GM18907 (cell line): ENCODE measurements around the gene BIK.
A peak's percentile ranks its signal among the peaks of the same experiment; 100 is the strongest.
"Not testable (repeated sequence)": the region's sequence is repeated elsewhere in the genome, so short reads cannot be mapped to it uniquely, and the experiment has no call there.

Experiments
- ATAC-seq: cut with Tn5 transposase; IDR thresholded peaks from one replicate; pipeline ENCODE4 v1.9.1; 2021; ENCODE audit warnings: mild to moderate bottlenecking, moderate library complexity; ENCODE audit not compliant: unreplicated experiment

BIK gene

GRCh38 chr22:43134553-43134952 lies 24.0 kb downstream of the BIK start:
- ATAC-seq, result no peak

- ATAC-seq, result no peak
These were observed 25.0 kb downstream of the BIK start for GRCh38 chr22:43135565-43135964.

- no peak for ATAC-seq
These were observed 25.7 kb downstream of the BIK start for GRCh38 chr22:43136255-43136654.

GRCh38 chr22:43136801-43137200 lies 26.3 kb downstream of the BIK start:
- no peak for ATAC-seq

GRCh38 chr22:43142880-43143562 lies 32.5 kb downstream of the BIK start, which contains the start of gene MCAT:
Gene MCAT, minus strand, starts transcription at chr22:43143398. Its CDS starts 50 bp downstream, at chr22:43143348.
- ATAC-seq, result peak; percentile 83

- no peak for ATAC-seq
These were observed 34.4 kb downstream of the BIK start for GRCh38 chr22:43144949-43145348.

GRCh38 chr22:43145371-43145770 lies 34.8 kb downstream of the BIK start:
- ATAC-seq, result not testable (repeated sequence)

- not testable (repeated sequence) for ATAC-seq
These were observed 35.8 kb downstream of the BIK start for GRCh38 chr22:43146332-43146731.

GRCh38 chr22:43147821-43148220 lies 37.3 kb downstream of the BIK start:
- ATAC-seq, result no peak

- no peak for ATAC-seq
These were observed 38.0 kb downstream of the BIK start for GRCh38 chr22:43148581-43148980.

- ATAC-seq, result no peak
These were observed 40.2 kb downstream of the BIK start for GRCh38 chr22:43150731-43151206.

- no peak for ATAC-seq
These were observed 40.9 kb downstream of the BIK start, which contains the start of gene TSPO for GRCh38 chr22:43151251-43152002. Gene TSPO, plus strand, starts transcription at chr22:43151559. Its CDS starts 7,680 bp downstream, at chr22:43159239.

- no peak for ATAC-seq
These were observed 41.4 kb downstream of the BIK start for GRCh38 chr22:43152003-43152356.

GRCh38 chr22:43152357-43153071 lies 42.0 kb downstream of the BIK start:
- ATAC-seq, result no peak

GRCh38 chr22:43153899-43154298 lies 43.3 kb downstream of the BIK start:
- no peak for ATAC-seq

GRCh38 chr22:43154887-43155536 lies 44.5 kb downstream of the BIK start:
- no peak for ATAC-seq

- no peak for ATAC-seq
These were observed 45.2 kb downstream of the BIK start for GRCh38 chr22:43155789-43156188.

GRCh38 chr22:43156413-43156812 lies 45.9 kb downstream of the BIK start:
- no peak for ATAC-seq

GRCh38 chr22:43157874-43158546 lies 47.5 kb downstream of the BIK start:
- ATAC-seq, result no peak

GRCh38 chr22:43158778-43159483 lies 48.4 kb downstream of the BIK start:
- ATAC-seq, result no peak
